GM12801 (cell line): ENCODE results near the gene KANSL1.

Experiments used
- TF ChIP-seq, protein P1 (sequence below): IDR thresholded peaks from one replicate; pipeline ENCODE4 v1.5.1; 2011; ENCODE audit warnings: control low read depth; ENCODE audit not compliant: insufficient read length; ENCODE audit errors: extremely low read depth

Gene KANSL1

DNA sequence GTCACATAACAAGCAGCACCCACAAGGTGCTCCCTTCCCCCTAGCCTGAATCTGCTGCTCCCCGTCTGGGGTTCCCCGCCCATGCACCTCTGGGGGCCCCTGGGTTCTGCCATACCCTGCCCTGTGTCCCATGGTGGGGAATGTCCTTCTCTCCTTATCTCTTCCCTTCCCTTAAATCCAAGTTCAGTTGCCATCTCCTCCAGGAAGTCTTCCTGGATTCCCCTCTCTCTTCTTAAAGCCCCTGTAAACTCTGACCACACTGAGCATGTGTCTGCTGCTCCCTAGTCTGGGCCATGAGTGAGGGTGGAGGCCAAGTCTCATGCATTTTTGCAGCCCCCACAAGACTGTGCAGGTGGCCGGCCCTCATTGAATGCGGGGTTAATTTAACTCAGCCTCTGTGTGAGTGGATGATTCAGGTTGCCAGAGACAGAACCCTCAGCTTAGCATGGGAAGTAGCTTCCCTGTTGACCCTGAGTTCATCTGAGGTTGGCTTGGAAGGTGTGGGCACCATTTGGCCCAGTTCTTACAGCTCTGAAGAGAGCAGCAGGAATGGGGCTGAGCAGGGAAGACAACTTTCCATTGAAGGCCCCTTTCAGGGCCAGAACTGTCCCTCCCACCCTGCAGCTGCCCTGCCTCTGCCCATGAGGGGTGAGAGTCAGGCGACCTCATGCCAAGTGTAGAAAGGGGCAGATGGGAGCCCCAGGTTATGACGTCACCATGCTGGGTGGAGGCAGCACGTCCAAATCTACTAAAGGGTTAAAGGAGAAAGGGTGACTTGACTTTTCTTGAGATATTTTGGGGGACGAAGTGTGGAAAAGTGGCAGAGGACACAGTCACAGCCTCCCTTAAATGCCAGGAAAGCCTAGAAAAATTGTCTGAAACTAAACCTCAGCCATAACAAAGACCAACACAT, 194.0 kb downstream of the KANSL1 start, which contains the start of gene STH:
Gene STH, plus strand, starts transcription at position 264 of the 913 bp plus-strand sequence. Its CDS starts 30 bp downstream, at position 294.
- TF ChIP-seq, protein P1, sequence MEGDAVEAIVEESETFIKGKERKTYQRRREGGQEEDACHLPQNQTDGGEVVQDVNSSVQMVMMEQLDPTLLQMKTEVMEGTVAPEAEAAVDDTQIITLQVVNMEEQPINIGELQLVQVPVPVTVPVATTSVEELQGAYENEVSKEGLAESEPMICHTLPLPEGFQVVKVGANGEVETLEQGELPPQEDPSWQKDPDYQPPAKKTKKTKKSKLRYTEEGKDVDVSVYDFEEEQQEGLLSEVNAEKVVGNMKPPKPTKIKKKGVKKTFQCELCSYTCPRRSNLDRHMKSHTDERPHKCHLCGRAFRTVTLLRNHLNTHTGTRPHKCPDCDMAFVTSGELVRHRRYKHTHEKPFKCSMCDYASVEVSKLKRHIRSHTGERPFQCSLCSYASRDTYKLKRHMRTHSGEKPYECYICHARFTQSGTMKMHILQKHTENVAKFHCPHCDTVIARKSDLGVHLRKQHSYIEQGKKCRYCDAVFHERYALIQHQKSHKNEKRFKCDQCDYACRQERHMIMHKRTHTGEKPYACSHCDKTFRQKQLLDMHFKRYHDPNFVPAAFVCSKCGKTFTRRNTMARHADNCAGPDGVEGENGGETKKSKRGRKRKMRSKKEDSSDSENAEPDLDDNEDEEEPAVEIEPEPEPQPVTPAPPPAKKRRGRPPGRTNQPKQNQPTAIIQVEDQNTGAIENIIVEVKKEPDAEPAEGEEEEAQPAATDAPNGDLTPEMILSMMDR: no peak

DNA sequence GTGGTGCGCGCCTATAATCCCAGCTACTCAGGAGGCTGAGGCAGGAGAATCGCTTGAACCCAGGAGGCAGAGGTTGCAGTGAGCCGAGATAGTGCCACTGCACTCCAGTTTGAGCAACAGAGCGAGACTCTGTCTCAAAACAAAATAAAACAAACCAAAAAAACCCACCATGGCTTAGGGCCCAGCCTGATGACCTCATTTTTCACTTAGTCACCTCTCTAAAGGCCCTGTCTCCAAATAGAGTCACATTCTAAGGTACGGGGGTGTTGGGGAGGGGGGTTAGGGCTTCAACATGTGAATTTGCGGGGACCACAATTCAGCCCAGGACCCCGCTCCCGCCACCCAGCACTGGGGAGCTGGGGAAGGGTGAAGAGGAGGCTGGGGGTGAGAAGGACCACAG, 195.6 kb downstream of the KANSL1 start:
- TF ChIP-seq, protein P1: no peak

DNA sequence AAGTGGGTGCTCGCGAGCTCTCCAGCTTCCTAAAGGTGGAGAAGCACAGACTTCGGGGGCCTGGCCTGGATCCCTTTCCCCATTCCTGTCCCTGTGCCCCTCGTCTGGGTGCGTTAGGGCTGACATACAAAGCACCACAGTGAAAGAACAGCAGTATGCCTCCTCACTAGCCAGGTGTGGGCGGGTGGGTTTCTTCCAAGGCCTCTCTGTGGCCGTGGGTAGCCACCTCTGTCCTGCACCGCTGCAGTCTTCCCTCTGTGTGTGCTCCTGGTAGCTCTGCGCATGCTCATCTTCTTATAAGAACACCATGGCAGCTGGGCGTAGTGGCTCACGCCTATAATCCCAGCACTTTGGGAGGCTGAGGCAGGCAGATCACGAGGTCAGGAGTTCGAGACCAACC, 196.1 kb downstream of the KANSL1 start:
- TF ChIP-seq, protein P1: no peak

DNA sequence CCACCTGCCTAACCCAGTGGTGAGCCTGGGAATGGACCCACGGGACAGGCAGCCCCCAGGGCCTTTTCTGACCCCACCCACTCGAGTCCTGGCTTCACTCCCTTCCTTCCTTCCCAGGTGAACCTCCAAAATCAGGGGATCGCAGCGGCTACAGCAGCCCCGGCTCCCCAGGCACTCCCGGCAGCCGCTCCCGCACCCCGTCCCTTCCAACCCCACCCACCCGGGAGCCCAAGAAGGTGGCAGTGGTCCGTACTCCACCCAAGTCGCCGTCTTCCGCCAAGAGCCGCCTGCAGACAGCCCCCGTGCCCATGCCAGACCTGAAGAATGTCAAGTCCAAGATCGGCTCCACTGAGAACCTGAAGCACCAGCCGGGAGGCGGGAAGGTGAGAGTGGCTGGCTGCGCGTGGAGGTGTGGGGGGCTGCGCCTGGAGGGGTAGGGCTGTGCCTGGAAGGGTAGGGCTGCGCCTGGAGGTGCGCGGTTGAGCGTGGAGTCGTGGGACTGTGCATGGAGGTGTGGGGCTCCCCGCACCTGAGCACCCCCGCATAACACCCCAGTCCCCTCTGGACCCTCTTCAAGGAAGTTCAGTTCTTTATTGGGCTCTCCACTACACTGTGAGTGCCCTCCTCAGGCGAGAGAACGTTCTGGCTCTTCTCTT, 196.8 kb downstream of the KANSL1 start:
- TF ChIP-seq, protein P1: no peak

DNA sequence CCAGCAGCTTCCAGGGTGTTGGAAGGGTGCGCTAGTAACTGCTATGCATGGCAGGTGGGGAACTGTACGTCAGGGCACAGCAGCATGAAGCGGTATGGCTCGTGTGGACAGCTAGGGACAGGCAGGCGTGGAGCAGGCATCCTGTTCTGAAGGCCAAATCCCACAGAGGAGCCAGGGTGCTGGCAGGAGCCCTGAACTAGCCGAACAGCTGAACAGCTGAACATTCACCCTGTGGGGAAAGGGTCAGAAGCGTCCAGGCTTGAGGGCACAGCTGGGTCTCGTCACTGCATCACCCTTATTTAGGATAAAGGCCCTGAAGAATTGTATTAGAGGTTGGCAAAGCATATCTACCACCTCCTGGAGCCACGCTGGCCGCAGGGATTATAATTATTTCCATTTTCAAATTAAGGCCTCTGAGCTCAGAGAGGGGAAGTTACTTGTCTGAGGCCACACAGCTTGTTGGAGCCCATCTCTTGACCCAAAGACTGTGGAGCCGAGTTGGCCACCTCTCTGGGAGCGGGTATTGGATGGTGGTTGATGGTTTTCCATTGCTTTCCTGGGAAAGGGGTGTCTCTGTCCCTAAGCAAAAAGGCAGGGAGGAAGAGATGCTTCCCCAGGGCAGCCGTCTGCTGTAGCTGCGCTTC, 197.5 kb downstream of the KANSL1 start:
- TF ChIP-seq, protein P1: no peak

DNA sequence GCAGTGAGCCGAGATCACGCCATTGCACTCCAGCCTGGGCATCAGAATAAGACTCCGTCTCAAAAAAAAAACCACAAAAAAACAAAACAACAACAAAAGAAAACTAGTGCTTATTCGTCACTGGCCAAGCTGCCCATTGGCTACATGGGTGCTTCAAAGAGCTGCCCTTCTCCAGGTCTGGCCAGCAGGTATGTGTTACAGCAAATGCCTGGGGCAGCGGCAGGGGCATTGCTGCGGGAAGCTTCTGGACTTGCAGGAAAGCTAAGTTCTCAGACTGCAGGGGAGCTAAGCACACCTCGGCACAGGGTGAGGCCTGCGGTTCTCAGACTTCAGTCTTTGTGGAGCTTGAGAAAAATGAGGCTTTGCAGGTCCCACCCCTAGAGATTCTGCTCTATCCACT, 198.2 kb downstream of the KANSL1 start:
- TF ChIP-seq, protein P1: no peak

DNA sequence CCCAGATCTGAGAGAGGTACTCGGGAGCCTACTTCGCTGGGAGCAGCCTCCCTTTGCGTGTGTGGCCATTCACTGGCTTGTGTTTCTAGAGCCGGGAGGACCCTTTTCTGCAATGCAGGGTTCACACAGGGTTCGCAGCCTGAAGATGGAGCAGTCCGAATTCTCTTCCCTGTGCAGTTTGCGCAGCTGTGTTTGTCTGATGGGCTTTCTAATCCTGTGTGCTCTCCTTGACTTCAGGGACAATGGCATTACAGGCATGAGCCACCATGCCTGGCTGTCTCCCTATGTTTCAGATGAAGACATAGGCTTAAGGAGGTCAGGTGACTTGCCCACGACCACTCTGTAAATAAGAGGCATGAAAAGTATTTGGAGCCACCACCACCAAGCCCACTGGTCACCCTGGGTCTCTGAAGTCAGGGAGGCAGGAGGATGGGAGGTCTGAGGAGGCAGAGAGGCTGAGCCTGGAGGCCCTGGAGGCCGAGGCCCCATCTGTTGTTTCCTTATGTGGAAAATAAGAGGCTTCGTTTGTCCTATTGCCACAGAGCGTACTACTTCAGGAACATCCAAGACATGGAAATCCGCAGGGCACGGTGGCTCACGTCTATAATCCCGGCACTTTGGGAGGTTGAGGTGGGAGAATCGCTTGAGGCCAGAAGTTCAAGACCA, 199.1 kb downstream of the KANSL1 start:
- TF ChIP-seq, protein P1: no peak
